Medulla oblongata (tissue), 1 donor: ENCODE results near the gene SMARCD2.
A peak's percentile ranks its signal among the peaks of the same experiment; 100 is the strongest.
"Not testable (repeated sequence)": the region's sequence is repeated elsewhere in the genome, so short reads cannot be mapped to it uniquely, and the experiment has no call there.

Source experiments
- DNase-seq: peaks from one replicate; pipeline ENCODE4 v3.0.0-alpha.2; 2015; ENCODE audit errors: extremely low spot score

The SMARCD2 gene

DNA sequence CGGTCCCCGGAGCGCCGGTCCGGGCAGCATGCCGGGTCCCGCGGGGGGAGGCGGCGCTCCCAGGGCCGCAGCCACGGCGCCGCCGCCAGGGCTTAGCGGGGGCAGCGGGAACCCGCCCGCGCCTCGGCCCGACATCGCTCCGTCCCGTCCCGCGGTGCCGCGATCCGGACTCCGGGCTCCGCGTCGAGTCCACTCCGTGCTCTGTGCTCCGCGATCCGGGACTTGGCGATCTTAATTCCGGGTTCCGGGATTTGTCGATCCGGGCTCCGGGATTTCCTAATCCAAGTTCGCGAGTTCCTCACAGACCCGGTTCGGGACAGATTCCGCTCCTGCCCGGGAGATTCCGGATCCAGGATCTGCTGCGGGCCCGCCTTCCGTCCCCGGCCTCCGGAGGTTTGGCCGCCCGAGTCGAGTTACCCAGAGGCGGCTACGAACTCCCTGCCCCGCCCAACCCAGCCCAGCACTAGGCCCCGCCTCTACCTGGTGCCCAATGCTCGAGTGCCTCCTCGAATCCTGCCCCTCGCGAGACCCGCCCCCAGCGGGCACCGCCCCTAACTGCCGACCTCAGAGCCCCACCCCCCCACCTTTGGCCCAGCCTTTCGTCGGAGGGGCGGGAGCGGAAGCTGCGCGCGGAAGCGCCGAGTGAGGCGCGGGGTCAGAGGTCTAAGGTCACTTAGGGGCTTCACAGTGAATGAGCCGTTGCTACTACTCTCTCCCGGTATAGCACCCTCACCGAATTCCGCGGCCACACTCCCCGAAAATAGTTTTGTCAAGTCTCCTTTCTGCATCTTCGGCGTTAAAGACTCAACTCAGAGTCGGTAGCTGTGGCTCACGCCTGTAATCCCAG lies at the start of gene SMARCD2:
Gene SMARCD2 (minus strand): TSS at position 146 of the 847 bp plus-strand sequence. CDS start 11 bp downstream, at position 135.
- DNase-seq: peak; percentile 98

DNA sequence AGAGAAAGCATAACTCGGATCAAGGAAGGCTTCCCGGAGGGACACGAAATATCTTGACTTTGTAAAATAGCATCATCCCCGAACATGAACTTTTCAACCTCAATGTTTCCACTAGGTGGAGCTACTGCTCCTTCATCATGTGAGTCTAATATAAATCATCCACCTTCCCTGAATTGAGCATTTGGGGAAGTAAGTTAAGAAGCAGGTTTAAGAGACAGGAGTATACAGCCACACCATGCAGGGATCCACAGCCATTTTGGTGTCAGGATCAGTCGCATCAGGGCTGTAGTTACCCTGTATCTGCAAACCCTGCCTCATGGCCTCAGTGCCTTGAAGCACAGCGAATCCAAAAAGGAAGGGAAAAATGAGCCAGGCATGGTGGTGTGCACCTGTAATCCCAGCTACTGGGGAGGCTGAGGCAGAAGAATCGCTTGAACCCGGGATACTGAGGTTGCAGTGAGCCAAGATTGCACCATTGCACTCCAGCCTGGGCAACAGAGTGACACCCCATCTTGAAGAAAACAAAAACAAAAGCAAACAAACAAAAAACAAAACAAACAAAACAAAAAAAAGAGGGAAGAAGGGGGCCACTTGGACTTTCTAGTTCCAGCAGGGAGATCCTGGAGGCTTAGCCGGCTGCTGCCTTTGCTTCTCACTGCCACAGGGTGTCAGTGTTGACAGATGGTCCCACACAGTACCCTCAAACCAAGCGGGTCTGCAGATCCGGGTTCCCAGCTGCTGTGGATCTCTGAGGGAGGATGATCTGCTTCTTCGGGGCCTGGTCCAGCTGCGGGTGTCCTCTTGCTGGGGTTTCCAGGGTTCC lies 46.8 kb upstream of the SMARCD2 start:
- peak; percentile 42 for DNase-seq

- not testable (repeated sequence) for DNase-seq
Measured at GRCh38 chr17:63885119-63885518, 42.6 kb upstream of the SMARCD2 start.

DNA sequence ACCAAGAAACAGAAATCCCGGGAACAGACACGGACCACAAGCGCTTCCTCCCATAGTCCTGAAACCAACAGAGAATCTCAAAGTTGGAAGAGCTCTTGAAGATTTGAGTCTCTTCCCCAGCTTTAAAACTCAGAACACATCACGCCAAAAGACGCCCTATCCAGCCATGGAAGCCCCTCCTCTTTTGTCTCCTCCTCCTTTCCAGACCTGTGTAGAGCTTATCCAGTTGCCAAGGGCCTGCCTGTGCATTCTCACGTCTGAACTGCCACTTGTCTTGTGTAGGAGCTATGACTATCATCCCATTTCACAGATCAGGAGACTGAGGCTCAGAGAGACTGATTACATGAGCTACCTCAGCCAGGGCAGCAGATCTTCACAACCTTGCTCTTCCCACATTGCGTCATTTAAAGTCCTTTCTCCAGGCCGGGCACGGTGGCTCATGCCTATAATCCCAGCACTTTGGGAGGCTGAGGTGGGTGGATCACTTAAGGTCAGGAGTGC lies 40.2 kb upstream of the SMARCD2 start:
- DNase-seq: not testable (repeated sequence)

DNA sequence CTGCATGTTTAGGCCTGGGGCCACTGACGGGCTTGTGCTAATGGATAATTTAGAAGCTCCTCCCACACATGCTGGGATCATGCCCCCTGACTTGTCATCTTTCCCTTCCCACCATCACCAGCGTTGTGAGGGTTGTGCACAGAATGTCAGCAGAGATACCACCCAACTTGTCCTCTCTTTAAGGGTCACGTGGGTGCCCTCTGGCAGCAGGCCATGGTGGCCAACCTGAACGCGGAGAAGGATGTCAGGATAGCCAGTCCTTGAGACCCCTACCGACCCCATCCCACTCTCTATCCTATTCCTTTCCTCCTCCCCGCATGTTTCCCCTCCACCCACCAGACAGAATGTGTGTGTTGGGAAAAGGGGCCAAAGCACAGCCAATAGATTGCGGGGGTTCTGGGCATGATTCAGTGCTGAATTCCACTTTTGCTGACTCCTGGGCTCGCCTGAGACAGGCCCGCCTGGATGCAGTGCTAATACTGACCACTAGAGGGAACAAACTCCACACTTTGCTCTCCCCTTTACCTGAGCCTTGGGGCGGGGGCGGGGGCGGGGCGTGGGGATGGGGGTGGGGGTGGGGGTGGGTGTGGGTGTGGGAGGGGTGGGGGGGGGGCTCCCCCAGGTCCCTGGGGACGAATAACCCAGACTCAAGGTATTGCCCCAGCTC lies 39.6 kb upstream of the SMARCD2 start, which contains the start of gene GH2:
Gene GH2 (minus strand): TSS at position 10 of the 667 bp plus-strand sequence. CDS start 143 bp downstream, outside the sequence.
- DNase-seq: no peak

GRCh38 chr17:63881337-63881736 lies 38.9 kb upstream of the SMARCD2 start:
- not testable (repeated sequence) for DNase-seq

- DNase-seq: no peak
Measured at GRCh38 chr17:63880706-63881105, 38.2 kb upstream of the SMARCD2 start.

- DNase-seq: not testable (repeated sequence)
Measured at GRCh38 chr17:63878413-63878812, 35.9 kb upstream of the SMARCD2 start.

DNA sequence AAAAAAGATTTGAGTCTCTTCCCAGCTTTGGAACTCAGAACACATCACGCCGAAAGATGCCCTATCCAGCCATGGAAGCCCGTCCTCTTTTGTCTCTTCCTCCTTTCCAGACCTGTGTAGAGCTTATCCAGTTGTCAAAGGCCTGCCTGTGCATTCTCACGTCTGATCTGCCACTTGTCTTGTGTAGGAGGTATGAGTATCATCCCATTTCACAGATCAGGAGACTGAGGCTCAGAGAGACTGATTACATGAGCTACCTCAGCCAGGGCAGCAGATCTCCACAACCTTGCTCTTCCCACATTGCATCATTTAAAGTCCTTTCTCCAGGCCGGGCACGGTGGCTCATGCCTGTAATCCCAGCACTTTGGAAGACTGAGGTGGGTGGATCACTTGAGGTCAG lies 32.2 kb upstream of the SMARCD2 start:
- DNase-seq: not testable (repeated sequence)

GRCh38 chr17:63874061-63874626 lies 31.7 kb upstream of the SMARCD2 start:
- DNase-seq: not testable (repeated sequence)

GRCh38 chr17:63873577-63873976 lies 31.1 kb upstream of the SMARCD2 start, which contains the start of gene CSH2:
Gene CSH2 (minus strand): TSS chr17:63873677. CDS start chr17:63873614, 63 bp downstream.
- not testable (repeated sequence) for DNase-seq

DNA sequence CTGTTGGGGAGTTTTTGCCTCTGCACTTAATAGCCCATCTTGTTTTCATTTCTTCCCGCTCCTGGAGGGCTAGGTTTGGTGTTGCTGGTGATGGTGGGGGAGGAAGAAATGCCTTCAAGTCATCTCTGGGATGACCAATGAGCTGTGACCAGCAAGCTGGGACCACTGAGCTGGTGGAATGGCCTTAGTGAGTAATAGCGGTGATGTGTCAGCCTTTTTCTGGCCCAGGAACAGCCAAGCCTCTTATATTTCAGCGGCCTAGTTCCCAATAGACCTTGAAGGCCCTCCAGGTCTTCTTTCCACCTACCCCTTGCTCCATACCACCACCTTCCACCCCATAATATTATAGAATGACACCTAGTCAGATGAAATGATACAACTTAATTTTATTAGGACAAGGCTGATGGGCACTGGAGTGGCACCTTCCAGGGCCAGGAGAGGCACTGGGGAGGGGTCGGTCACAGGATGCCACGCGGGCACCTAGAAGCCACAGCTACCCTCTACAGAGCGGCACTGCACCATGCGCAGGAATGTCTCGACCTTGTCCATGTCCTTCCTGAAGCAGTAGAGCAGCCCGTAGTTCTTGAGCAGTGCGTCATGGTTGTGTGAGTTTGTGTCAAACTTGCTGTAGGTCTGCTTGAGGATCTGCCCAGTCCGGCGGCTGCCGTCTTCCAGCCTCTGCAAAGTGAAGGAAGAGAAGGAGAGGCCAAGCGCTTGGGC lies 29.3 kb upstream of the SMARCD2 start:
- not testable (repeated sequence) for DNase-seq

GRCh38 chr17:63870292-63870665 lies 27.8 kb upstream of the SMARCD2 start:
- not testable (repeated sequence) for DNase-seq

DNA sequence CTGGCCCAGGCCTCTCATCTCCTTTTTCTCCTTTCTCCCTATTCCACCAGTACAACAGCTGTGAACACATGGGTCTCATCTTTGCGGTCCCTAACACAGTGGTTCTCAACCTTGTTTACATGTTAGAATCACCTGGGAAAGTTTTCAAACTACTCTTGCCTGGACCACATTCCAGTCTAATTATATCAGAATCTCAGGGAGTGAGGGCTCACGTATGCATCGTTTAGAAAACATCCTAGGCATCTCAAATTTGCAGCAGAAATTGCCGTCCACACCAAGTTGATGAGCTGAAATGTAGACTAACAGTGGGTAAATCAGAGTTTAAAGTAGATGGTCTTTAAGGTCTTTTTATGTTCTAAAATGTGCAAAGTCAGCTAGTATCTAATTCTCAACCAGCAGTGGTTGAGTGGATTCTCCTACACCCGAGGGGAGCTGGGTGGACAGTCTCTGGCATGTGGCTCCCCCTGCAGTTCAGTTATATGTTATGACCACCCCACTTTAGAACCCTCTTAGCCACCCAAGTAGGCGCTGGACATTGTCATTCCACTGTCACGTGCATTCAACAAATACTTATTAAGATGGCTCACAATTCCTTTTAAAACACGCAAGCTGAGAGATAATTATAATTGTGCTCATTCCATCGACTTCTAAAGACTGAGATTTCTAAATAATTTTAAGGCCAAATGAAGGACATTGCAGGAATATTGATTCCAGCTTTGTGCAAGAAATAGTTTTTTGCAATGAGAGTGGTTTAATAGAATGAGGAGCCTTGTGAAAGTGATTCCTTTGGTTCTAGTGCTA lies 27.2 kb upstream of the SMARCD2 start:
- not testable (repeated sequence) for DNase-seq

GRCh38 chr17:63866625-63867024 lies 24.1 kb upstream of the SMARCD2 start:
- not testable (repeated sequence) for DNase-seq

GRCh38 chr17:63859257-63859656 lies 16.8 kb upstream of the SMARCD2 start:
- no peak for DNase-seq

DNA sequence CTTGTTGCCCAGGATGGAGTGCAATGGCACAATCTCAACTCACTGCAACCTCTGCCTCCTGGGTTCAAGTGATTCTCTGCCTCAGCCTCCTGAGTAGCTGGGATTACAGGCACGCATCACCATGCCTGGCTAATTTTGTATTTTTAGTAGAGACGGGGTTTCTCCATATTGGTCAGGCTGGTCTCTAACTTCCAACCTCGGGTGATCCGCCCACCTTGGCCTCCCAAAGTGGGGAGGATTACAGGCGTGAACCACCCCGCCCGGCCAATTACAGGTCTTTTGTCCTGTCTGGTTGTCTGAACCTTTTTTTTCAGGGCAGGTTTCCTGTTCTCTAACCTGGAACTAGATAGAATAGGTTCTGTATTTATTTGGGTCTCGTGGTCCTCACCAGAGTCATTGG lies 13.9 kb upstream of the SMARCD2 start:
- DNase-seq: not testable (repeated sequence)

- DNase-seq: no peak
Measured at GRCh38 chr17:63855185-63855584, 12.7 kb upstream of the SMARCD2 start.

DNA sequence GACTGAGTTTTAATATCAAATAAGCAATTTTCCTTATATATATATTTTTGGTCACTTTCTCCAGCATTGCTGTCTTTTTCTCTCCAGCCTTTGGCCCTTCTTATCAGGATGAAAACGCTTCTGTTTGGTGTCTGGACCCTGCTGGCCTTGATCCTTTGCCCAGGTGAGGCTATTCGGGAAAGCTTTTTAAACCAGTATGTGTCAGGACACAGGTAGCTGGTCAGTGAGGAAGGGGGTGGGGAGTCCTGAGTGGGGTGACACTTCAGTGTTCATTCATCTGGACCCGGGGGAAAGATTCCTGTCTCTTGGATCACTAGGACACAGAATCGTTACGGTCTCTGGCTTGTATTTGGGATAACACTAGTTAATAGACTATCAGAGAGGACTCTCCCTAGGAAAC lies 12.2 kb upstream of the SMARCD2 start:
- DNase-seq: no peak

DNA sequence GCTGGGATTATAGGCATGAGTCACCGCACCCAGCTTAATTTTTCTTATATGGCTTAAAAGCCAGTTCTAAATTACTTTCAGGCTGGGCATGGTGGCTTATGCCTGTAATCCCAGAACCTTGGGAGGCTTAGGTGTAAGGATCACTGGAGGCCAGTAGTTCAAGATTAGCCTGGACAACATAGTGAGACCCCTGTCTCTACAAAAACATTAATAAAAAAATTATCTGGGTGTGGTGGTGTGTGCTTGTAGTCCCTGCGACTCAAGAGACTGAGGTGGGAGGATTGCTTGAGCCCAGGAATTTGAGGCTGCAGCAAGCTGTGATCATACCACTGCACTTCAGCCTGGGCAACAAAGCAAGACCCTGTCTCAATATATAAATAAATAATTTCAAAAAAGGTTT lies 10.8 kb upstream of the SMARCD2 start:
- no peak for DNase-seq
